K562 (cell line): ENCODE results near the gene IGF2R. TPM values are rescaled to one million over a fixed set of nuclear protein-coding genes. Genes with fewer than 3 reads are reported as not detected.

Experiments
- BRD4 ChIP-seq: fragments of 200-600 bp; sonication (generic); IDR thresholded peaks from 2 replicates; pipeline ENCODE4 v1.6.1; 2017; ENCODE audit warnings: inconsistent platforms
- CTCF ChIP-seq, 3 experiments: IDR thresholded peaks in 2 of 3; conservative IDR thresholded peaks in 1 of 3; 2 replicates each; pipeline ENCODE4 v1.5.1; 2011 to 2012; ENCODE audit warnings: low read length in 3 of 3, mild to moderate bottlenecking in 3 of 3, control low read depth in 2 of 3, improper control_type of control experiment in 1 of 3, inconsistent platforms in 1 of 3, low read depth in 1 of 3, mixed read lengths in 1 of 3, moderate library complexity in 1 of 3; ENCODE audit not compliant: insufficient read depth in 2 of 3
- FOXJ3 ChIP-seq: sonication (generic); formaldehyde crosslinking; IDR thresholded peaks from 2 replicates; pipeline ENCODE4 v1.4.0; 2020; ENCODE audit warnings: mild to moderate bottlenecking, missing genetic modification reagents
- GABPB1 ChIP-seq: sonication (generic); formaldehyde crosslinking; IDR thresholded peaks from 2 replicates; pipeline ENCODE4 v1.8.0; 2022; ENCODE audit warnings: mild to moderate bottlenecking, missing genetic modification reagents
- HMBOX1 ChIP-seq: sonication (generic); IDR thresholded peaks from 2 replicates; pipeline ENCODE4 v1.6.1; 2016
- IRF9 ChIP-seq: fragments of 450-650 bp; IDR thresholded peaks from 2 replicates; pipeline ENCODE4 v1.6.1; 2016; ENCODE audit warnings: missing biosample characterization, missing genetic modification characterization
- MAX ChIP-seq: sonication (generic); formaldehyde crosslinking; IDR thresholded peaks from 2 replicates; pipeline ENCODE4 v1.9.0; 2022; ENCODE audit warnings: mild to moderate bottlenecking, missing genetic modification reagents
- MXI1 ChIP-seq: IDR thresholded peaks from 2 replicates; pipeline ENCODE4 v1.6.1; 2011; ENCODE audit warnings: low read depth, mild to moderate bottlenecking, improper control_type of control experiment, low read length
- POLR2G ChIP-seq: fragments of 200-400 bp; formaldehyde crosslinking; IDR thresholded peaks from 2 replicates; pipeline ENCODE4 v1.6.1; 2017; ENCODE audit warnings: low read depth, mild to moderate bottlenecking, antibody characterized with exemption, low read length, moderate library complexity
- POLR3G ChIP-seq: IDR thresholded peaks from 2 replicates; pipeline ENCODE4 v1.6.1; 2011; ENCODE audit not compliant: insufficient read length, insufficient replicate concordance; ENCODE audit errors: extremely low read depth
- SPI1 ChIP-seq: IDR thresholded peaks from 2 replicates; pipeline ENCODE4 v1.6.1; 2011; ENCODE audit warnings: low read depth, low read length, control low read depth, borderline replicate concordance
- THRAP3 ChIP-seq: fragments of 450-650 bp; IDR thresholded peaks from 2 replicates; pipeline ENCODE4 v1.6.1; 2016; ENCODE audit warnings: mild to moderate bottlenecking, inconsistent platforms, borderline replicate concordance
- ZFP30 ChIP-seq: fragments of 250-450 bp; sonication (Bioruptor Pico); IDR thresholded peaks from 2 replicates; pipeline ENCODE4 v1.8.0; 2022; ENCODE audit warnings: moderate library complexity, mild to moderate bottlenecking, inconsistent platforms, borderline replicate concordance
- ZNF146 ChIP-seq: IDR thresholded peaks from one replicate; pipeline ENCODE4 v1.6.1; 2018; ENCODE audit warnings: missing compliant biosample characterization; ENCODE audit not compliant: unreplicated experiment
- ZNF239 ChIP-seq: fragments of 250-450 bp; sonication (Bioruptor Pico); IDR thresholded peaks from 2 replicates; pipeline ENCODE4 v1.4.0; 2020; ENCODE audit warnings: mild to moderate bottlenecking
- ZNF384 ChIP-seq: IDR thresholded peaks from 2 replicates; pipeline ENCODE4 v1.6.1; 2012; ENCODE audit warnings: low read depth, low read length, improper control_type of control experiment
- ZNF398 ChIP-seq: fragments of 250-450 bp; sonication (Bioruptor Pico); IDR thresholded peaks from 2 replicates; pipeline ENCODE4 v1.8.0; 2021; ENCODE audit warnings: moderate library complexity, mild to moderate bottlenecking, inconsistent platforms
- ZNF551 ChIP-seq: fragments of 250-450 bp; sonication (Bioruptor Pico); IDR thresholded peaks from 2 replicates; pipeline ENCODE4 v1.5.0; 2021; ENCODE audit warnings: mild to moderate bottlenecking, moderate library complexity
- ZNF655 ChIP-seq: fragments of 250-450 bp; sonication (Bioruptor Pico); IDR thresholded peaks from 2 replicates; pipeline ENCODE4 v1.5.0; 2021
- polyA plus RNA-seq, 8 experiments: library from polyadenylated mRNA; depleted of rRNA in 4 of 8; stranded (reverse) in 5 of 8; unstranded in 3 of 8; fragments of >200 nt; fragmentation: Nextera tagmentation in 2 of 8; fragmentation: Illumina TruSeq in 1 of 8; extraction: Ambion mirVana in 2 of 8; extraction: Trizol in 1 of 8; gene quantifications; 2 replicates each; pipeline versions ENCODE4 v1.2.1 to v1.2.3, GENCODE V29; 2011 to 2014; ENCODE audit warnings: inconsistent platforms in 1 of 8, missing spikeins in 1 of 8
- total RNA-seq, 7 experiments: library from RNA; depleted of rRNA in 6 of 7; stranded (reverse); fragments of >200 nt in 6 of 7; fragmentation: Illumina TruSeq in 2 of 7; extraction: Trizol in 2 of 7; gene quantifications; 2 replicates each; pipeline versions ENCODE4 v1.2.1 to v1.2.3, GENCODE V29; 2011 to 2021; ENCODE audit warnings: low replicate concordance in 1 of 7

Gene IGF2R
- total and polyA plus RNA-seq, 9 of the 15 experiments (the other 6 are each of a cell fraction or from before 2014, with no cell fraction given) = 3.5 to 92.3 (median 34.5) TPM

- TF ChIP-seq ZNF398 (CRISPR knock-in tag) (no peak), FOXJ3 (CRISPR knock-in tag) (no peak), ZNF146 (no peak), HMBOX1 (peak; percentile 35; the same call in 1 of the 2 replicates), ZNF551 (CRISPR knock-in tag) (no peak), ZNF655 (CRISPR knock-in tag) (no peak), ZFP30 (CRISPR knock-in tag) (no peak), POLR3G (no peak), THRAP3 (no peak), IRF9 (no peak), MAX (peak; percentile 68; the same call in 1 of the 2 replicates), SPI1 (peak; percentile 74; the same call in 1 of the 2 replicates), BRD4 (no peak), POLR2G (no peak), ZNF239 (CRISPR knock-in tag) (no peak), GABPB1 (no peak), CTCF (IDR thresholded peaks at IDR 0.05 in 2 of 3, conservative IDR thresholded peaks at IDR 0.05 in 1 of 3; ENCODE audit: insufficient read depth in 2 of 3, low read depth in 1 of 3, low read length in 3 of 3) (no peak), MXI1 (peak; percentile 60; the same call in 1 of the 2 replicates), ZNF384 (no peak)
Measured at GRCh38 chr6:159981403-159982245, 12.7 kb downstream of the IGF2R start (continued).
